DOHH2 (cell line): ENCODE measurements around the gene TNK2.

Experiments used
- H3F3A ChIP-seq: fragments of 200-600 bp; sonication (generic), shearing (Covaris generic); 2 replicates; pipeline ENCODE4 v1.6.0; 2016; ENCODE audit warnings: antibody characterized with exemption, mild to moderate bottlenecking; ENCODE audit not compliant: control insufficient read depth, insufficient read depth
- H3K27ac ChIP-seq: fragments of 200-600 bp; sonication (generic); 2 replicates; pipeline ENCODE4 v1.5.1; 2014; ENCODE audit warnings: low read depth, mild to moderate bottlenecking, low read length, moderate library complexity
- H3K27me3 ChIP-seq: fragments of 200-600 bp; sonication (generic); 2 replicates; pipeline ENCODE4 v1.6.1; 2014; ENCODE audit warnings: mild to moderate bottlenecking, low read length, mixed read lengths; ENCODE audit not compliant: control insufficient read depth
- H3K36me3 ChIP-seq: fragments of 200-600 bp; sonication (generic); 2 replicates; pipeline ENCODE4 v1.6.1; 2014; ENCODE audit warnings: mild to moderate bottlenecking, low read length, moderate library complexity, mixed read lengths; ENCODE audit not compliant: control insufficient read depth
- H3K4me1 ChIP-seq: fragments of 200-600 bp; sonication (generic); 2 replicates; pipeline ENCODE4 v1.6.1; 2014; ENCODE audit warnings: mild to moderate bottlenecking, low read length, mixed read lengths; ENCODE audit not compliant: control insufficient read depth
- H3K4me2 ChIP-seq: fragments of 200-600 bp; sonication (generic); 2 replicates; pipeline ENCODE4 v1.6.0; 2014; ENCODE audit warnings: mild to moderate bottlenecking, low read length, moderate library complexity
- H3K4me3 ChIP-seq: fragments of 200-600 bp; sonication (generic); 2 replicates; pipeline ENCODE4 v1.5.1; 2014; ENCODE audit warnings: mild to moderate bottlenecking, low read length, mixed read lengths
- H3K79me2 ChIP-seq: fragments of 200-600 bp; sonication (generic); 2 replicates; pipeline ENCODE4 v1.6.1; 2014; ENCODE audit warnings: mild to moderate bottlenecking, low read length, mixed read lengths; ENCODE audit not compliant: control insufficient read depth
- H3K9me2 ChIP-seq: fragments of 200-600 bp; sonication (generic); replicated peaks from 2 replicates; pipeline ENCODE4 v1.6.1; 2014; ENCODE audit warnings: mild to moderate bottlenecking, low read length, mixed read lengths; ENCODE audit not compliant: control insufficient read depth
- H3K9me3 ChIP-seq: fragments of 200-600 bp; sonication (generic); 2 replicates; pipeline ENCODE4 v1.6.1; 2014; ENCODE audit warnings: antibody characterized with exemption, low read length, mixed read lengths; ENCODE audit not compliant: control insufficient read depth, insufficient read depth
- H4K20me1 ChIP-seq: fragments of 200-600 bp; sonication (generic); 2 replicates; pipeline ENCODE4 v1.6.0; 2014; ENCODE audit warnings: low read depth, mild to moderate bottlenecking, antibody characterized with exemption, low read length, moderate library complexity; ENCODE audit not compliant: control insufficient read depth, insufficient read depth
- CTCF ChIP-seq: fragments of 200-600 bp; sonication (generic); IDR thresholded peaks from one replicate; pipeline ENCODE4 v1.5.1; 2014; ENCODE audit warnings: antibody characterized with exemption, mild to moderate bottlenecking, low read depth, low read length; ENCODE audit not compliant: poor library complexity, severe bottlenecking
- EZH2phosphoT487 ChIP-seq: fragments of 200-600 bp; sonication (generic); IDR thresholded peaks from 2 replicates; pipeline ENCODE4 v1.6.1; 2017; ENCODE audit warnings: borderline replicate concordance, mild to moderate bottlenecking, antibody characterized with exemption, low read length, moderate library complexity, mixed read lengths

TNK2 gene

GRCh38 chr3:195883801-195884200 lies 24.6 kb downstream of the TNK2 start:
- no peak overlapping the region for H3K27ac ChIP-seq
- no peaks in the 10 kb centered on the region for H3F3A ChIP-seq
- no peak overlapping the region for H3K4me3 ChIP-seq
- H3K4me2 ChIP-seq = no peak overlapping the region
- H3K27me3 ChIP-seq = no peaks in the 10 kb centered on the region
- H3K9me3 ChIP-seq = no peaks in the 10 kb centered on the region
- H3K36me3 ChIP-seq = no peaks in the 10 kb centered on the region
- H3K4me1 ChIP-seq = no peaks in the 10 kb centered on the region
- H3K79me2 ChIP-seq = no peaks in the 10 kb centered on the region
- H4K20me1 ChIP-seq = no peaks in the 10 kb centered on the region
- no peak for TF ChIP-seq EZH2phosphoT487
- no peak for TF ChIP-seq CTCF
- H3K9me2 ChIP-seq = no peaks in the 10 kb centered on the region

- TF ChIP-seq EZH2phosphoT487 (no peak), CTCF (no peak)
- Histone ChIP-seq H3K79me2 (no peaks in the 10 kb centered on the region), H3K36me3 (no peaks in the 10 kb centered on the region), H3K9me2 (no peaks in the 10 kb centered on the region), H3K4me2 (no peak overlapping the region), H3K27me3 (no peaks in the 10 kb centered on the region), H3K9me3 (no peaks in the 10 kb centered on the region), H3F3A (no peaks in the 10 kb centered on the region), H3K4me1 (no peaks in the 10 kb centered on the region), H3K4me3 (no peak overlapping the region), H4K20me1 (no peaks in the 10 kb centered on the region), H3K27ac (no peak overlapping the region)
Measured at GRCh38 chr3:195883160-195883559, 25.2 kb downstream of the TNK2 start.

GRCh38 chr3:195882002-195882441 lies 26.3 kb downstream of the TNK2 start:
- no peaks in the 10 kb centered on the region for H3K36me3 ChIP-seq

More at GRCh38 chr3:195882002-195882441, 26.3 kb downstream of the TNK2 start:
- no peak for TF ChIP-seq CTCF
- TF ChIP-seq EZH2phosphoT487 = no peak
- H3F3A ChIP-seq = no peaks in the 10 kb centered on the region
- H3K4me2 ChIP-seq = no peak overlapping the region
- H3K9me3 ChIP-seq = no peaks in the 10 kb centered on the region
- H3K4me3 ChIP-seq = no peak overlapping the region
- no peak overlapping the region for H3K27ac ChIP-seq
- no peaks in the 10 kb centered on the region for H3K79me2 ChIP-seq
- no peaks in the 10 kb centered on the region for H3K27me3 ChIP-seq
- no peaks in the 10 kb centered on the region for H3K9me2 ChIP-seq
- no peaks in the 10 kb centered on the region for H4K20me1 ChIP-seq
- H3K4me1 ChIP-seq = no peaks in the 10 kb centered on the region
